ENCODE results near the gene KMT2C.
"Not testable (repeated sequence)": the region's sequence is repeated elsewhere in the genome, so short reads cannot be mapped to it uniquely, and the experiment has no call there.

KMT2C gene

DNA sequence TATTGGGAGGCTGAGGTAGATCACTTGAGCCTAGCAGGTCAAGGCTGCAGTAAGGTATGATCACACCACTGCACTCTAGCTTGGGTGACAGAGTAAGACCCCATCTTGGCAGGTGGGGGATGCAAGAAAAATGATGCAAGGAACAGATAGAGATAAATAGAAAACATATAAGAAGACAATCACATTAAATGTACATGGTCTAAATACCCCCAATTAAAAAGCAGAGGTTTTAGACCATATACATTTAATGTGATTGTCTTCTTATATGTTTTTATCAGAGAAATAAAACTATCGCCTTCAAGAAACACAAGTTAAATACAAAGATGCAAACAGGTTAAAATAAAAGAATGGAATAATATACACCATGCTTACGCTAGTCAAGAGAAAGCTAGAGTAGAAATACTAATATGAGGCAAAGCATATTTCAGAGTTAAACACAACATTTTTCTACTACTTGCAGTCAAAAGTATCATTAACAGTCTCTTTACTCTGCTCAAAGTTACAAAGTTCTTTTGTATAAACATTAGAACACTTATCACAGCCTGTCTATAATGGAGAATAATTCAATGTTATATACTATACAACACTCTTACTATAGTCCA, 136.2 kb downstream of the KMT2C start:
- not testable (repeated sequence) for DNase-seq

DNA sequence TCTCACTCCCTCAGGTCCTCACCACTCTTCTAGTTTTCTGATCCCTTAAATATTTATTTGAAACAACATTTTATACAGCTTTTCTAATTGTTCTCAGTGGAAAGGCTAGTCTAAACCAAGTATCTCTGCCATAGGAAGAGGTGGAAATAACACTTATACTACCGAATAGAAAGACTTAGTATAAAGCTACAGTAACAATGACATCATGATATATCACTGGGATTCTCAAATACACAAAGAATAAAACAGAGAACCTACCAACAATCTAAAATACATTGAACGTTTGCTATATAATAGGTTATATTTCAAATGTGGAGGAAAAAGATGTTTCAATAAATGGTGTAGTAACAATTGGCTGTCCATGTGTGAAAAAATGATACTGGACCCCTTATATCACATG, 142.9 kb downstream of the KMT2C start:
- DNase-seq = no peak

DNA sequence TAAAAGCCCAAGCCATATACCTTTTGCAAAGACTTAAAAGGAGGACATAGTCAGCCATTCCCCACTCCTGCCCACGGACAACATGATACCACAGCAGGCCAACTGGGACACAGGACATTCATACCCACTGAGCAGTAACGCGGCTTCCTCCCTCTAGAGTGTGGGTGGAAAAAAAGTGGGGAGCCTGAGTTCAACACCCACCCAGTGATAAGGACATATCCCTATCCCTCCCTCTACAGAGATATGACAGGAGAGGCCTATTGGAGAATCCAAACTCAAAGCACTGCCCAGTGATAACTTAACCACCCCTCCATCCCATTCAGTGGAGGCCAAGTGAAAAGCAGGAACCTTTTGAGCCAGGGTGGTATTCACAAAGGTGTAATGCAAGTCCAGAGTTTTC, 148.8 kb downstream of the KMT2C start:
- not testable (repeated sequence) for DNase-seq

DNA sequence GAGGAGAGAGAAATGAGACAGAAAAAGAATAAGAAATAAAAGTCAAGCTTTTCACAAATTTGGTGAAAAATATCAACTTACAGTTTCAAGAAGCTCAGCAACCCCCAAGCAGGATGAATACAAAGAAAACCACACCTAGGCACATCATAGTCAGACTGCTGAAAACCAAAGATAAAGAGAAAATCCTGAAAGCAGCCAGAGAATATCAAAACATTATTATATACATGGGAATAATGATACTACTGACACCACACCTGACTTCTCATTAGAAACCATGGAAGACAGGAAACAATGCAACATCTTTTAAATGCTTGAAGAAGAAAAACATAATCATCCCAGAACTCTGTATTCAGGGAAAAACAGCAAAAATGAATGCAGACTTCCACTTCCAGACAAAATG, 149.6 kb downstream of the KMT2C start:
- not testable (repeated sequence) for DNase-seq

DNA sequence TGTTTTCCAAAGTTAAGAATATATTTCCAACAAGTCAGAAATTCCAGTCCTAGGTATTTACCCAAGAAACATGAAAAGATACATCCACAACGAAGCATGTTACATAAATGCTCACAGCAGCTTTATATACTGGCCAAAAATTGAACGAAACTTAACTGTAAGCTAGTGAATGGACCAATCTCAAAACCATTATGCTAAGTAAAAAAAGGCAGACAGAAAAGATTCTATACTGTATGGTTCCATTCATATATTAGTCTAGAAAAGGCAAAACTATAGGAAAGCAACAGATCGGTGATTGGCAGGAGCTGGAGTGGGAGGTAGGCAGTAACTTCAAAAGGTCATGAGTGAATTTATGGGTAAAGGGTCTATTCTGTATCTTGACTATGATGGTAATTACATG, 150.8 kb downstream of the KMT2C start:
- not testable (repeated sequence) for DNase-seq

DNA sequence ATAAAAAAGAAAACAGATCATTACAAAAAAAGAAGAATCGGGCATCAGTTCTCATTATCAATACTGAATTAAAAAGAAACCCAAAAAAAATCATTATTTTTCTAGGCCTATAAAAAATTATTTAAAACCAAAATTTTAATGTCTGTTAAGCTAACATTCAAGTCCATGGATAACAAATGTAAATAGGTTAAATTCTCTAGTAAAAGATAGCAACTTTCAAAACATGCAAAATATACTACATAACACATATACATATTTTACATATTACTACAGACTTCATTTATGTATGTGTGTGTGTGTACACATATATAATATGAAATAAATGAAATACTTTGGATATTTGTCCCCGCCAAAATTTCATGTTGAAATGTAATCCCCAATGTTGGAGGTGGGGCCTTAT, 158.1 kb downstream of the KMT2C start:
- DNase-seq = not testable (repeated sequence)

DNA sequence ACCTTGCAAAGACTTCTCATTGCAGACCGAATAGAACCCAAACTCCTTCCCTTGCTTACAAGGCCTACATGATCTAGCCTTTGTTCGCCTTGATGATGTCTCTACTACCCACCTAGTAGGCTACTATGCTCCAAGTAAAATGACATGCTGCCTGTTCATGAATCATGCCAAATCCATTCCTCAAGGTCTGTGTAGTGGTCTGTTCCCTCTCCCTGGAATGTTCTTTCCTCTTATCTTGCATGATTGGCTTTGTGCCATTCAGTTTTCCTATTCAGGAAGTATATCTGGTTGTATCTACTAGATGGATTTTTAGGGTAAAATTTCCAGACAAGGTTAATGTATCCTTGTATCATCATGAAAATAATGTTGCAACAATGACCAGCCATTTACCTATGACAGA, 165.4 kb downstream of the KMT2C start:
- DNase-seq = not testable (repeated sequence)

DNA sequence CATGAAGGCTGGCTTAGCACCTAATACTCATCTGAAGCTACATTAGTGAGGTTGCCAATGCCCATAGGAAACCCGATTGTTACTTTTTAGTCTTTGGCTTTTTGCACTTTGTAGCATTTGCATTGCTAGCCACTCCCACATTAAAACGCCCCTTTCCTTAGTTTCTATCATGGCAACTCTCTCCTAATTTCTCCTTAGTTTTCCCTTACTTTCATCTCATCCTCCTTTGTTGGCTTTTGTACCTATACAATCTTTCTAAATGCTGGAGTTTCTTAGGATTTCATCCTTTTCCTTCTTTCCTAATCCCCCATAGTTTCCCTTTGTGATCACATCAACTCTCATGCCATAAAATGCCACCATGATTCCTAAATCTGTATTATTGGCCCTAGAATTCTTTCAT, 168.9 kb downstream of the KMT2C start:
- not testable (repeated sequence) for DNase-seq

DNA sequence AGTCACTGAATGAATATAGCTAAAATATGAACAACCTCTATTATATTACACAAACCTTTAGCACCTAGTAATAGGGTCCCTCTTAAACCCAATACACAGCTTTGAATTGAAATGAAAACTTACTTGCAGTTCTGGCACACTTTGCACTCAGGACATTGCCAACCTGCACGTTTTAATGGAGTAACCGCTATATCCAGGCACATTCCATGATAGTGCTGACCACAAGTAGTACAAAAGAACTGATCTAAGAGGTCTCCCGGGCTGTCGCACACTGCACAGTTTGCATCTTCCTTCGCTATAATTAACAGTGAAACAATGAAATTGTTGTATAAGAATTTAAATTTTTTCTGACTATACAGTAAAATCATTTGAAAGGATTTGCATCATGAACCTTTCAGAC, 170.9 kb downstream of the KMT2C start:
- not testable (repeated sequence) for DNase-seq

DNA sequence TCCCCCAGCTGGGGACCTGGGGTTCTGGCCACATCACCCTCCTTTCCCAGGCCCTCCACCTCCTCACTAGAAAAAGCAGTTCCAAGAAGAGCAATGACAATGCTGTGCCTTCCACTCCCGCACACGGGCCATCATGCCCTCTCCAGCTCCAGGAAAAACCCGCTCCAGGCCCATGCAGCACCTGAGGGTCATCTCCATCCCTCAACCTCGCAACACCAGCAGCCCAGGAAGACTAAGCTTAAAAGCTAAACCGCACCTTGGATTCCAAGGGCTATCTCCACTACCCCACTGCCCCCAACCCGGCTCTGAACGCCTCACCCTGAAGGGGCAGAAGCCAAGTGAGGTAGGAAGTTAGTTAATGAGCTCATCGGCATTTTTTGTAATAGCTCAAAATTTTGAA, 173.7 kb downstream of the KMT2C start:
- not testable (repeated sequence) for DNase-seq

DNA sequence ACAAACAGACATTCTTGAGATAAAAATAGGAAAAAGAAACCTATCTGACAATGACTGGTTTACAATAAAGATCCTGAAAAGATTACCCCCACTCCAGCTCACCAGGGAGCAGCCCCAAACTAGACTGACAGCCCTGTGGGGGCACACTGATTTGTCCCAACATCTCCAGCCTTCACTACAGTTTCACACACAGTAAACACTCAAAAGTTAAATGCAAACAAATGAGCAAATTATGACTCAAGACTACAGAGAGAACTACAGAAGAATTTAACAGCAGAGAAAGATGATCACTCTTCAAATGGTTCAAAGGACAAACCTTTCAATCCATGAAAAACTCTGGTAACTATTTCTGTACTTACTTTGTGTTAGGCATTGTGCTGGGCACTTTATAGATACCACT, 176.2 kb downstream of the KMT2C start:
- not testable (repeated sequence) for DNase-seq

DNA sequence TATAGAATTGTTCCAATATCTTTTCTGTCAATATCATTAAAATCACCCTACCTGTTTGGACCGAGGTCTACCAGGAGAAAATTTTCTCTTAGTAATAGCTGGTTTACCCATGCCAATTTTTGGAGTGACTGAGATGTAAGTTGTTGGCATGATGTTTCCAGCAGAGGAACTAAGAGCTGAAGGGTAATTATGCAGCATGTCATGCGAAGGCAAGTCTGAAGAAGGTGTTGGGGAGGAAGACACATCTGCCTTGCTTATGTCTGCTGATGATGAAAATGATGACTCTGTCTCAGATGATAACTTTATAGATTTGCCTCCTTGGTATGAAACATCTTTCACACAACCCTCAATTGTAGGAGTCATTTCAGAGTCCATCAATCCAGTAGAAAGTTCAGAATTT, 188.0 kb downstream of the KMT2C start:
- DNase-seq = not testable (repeated sequence)

DNA sequence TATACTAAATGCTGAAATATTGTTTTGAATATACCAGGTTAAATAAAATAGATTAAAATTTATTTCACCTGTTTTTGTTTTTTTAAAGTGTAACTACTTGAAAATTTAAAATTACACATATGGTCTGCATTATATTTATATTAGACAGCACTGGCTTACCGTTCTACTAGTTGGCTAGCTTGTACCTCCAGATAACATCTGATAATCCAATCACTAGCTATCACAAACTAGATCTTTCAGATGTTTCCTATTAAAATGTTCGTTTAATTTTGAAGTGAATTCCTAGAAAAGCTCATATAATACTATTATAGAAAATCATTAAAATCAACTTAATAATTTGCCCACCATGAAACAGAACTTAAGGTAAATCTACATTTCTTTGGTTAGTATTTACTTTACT, 190.4 kb downstream of the KMT2C start:
- DNase-seq = not testable (repeated sequence)

DNA sequence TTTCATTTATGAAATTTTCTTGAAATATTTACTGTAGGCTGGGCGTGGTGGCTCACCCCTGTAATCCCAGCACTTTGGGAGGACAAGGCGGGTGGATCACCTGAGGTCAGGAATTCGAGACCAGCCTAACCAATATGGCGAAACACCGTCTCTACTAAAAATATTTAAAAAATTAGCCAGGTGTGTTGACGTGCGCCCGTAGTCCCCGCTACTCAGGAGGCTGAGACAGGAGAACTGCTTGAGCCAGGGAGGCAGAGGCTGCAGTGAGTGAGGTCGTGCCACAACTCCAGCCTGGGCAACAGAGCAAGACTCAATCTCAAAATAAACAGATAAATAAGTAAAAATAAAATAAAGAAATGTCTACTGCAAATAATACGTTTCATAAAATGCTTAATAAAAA, 192.3 kb downstream of the KMT2C start:
- DNase-seq = not testable (repeated sequence)

DNA sequence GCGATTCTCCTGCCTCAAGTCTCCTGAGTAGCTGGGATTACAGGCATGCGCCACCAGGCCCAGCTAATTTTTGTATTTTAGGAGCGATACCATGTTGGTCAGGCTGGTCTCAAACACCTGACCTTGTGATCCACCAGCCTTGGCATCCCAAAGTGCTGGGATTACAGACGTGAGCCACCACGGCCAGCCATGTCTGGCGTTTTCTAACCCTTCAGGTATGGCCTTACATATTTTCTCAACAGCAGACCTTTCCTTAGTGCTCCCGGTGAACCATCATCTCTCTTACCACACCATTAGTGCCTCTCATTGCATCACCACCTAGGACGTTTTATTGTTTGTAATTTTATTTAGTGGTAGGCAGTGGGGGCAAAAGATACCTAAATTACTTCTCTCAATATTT, 194.5 kb downstream of the KMT2C start:
- DNase-seq = not testable (repeated sequence)

DNA sequence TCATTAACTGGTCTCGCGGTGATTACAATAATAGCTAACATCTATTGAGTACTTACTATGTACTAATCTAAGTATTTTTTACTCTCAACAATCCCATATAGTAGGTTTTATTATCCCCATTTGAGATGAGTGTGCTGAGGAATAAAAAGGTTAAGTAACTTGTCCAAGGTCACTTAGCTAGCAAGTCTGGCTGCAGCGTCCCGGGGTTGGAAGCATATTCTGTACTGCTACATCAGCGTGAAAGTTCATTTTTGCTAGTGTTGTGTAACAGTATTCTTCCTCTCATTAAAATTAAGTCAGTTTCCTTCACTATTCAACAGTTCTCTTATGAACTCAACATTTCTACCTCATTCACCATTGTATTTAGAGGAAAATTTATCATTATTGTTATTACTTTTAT, 199.5 kb downstream of the KMT2C start:
- not testable (repeated sequence) for DNase-seq

DNA sequence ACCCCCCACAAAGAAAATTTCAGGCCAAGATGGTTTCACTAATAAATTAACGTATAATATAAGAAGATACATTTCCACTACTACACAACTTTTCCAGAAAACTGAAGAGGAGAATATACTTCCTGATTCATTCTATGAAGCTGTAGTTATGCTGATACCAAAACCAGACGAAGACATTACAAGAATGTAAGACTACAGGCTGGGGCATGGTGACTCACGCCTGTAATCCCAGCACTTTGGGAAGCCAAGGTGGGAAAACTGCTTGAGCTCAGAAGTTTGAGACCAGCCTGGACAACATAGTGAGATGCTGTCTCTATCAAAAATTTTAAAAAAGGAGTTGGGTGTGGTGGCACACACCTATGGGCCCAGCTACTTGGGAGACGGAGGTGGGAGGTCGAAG, 201.4 kb downstream of the KMT2C start:
- not testable (repeated sequence) for DNase-seq

DNA sequence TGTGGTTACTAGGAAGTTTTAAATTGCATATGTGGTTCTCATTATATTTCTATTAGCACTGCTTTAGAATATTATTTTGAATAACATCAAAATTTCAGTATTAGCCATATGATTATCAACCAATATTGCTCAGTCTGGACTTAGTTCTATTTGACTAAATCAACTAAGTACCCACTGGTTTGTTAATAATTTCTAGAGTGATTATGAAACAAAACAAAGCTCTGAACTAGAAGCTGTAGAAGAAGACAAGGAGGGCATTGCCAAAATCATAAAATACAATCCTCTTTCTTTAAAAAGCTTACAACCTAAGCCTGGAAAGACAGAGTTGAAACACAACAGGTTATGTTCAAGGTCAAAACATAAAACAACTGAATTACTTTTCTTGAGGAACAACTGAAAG, 204.7 kb downstream of the KMT2C start:
- DNase-seq = no peak

DNA sequence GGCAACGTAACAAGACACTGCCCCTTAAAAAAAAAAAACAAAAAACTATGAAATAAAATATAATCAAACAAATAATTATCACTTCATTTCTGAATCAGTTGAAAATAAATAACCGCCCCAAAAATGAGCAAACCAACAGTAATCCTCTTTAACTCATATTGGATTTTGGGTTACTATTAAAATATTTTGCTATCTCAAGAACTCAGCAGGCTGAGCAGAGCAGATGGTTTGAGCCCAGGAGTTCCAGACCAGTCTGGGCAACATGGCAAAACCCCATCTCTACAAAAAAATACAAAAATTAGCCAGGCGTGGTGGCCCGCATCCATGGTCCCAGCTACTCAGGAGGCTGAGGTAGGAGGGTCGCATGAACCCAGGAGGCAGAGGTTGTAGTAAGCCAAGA, 216.2 kb downstream of the KMT2C start:
- not testable (repeated sequence) for DNase-seq

DNA sequence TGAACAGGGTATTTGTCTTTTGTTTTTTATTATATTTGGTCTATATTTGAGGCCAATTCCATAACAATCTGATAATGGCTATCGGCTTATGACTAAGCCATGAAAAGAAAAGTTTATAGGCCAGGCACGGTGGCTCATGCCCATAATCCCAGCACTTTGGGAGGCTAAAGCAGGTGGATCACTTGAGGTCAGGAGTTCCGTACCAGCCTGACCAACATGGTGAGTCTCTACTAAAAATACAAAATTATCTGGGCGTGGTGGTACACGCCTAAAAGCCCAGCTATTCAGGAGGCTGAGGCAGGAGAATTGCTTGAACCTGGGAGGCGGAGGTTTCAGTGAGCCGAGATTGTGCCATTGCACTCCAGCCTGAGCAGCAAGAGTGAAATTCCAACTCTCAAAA, 227.0 kb downstream of the KMT2C start:
- not testable (repeated sequence) for DNase-seq

DNA sequence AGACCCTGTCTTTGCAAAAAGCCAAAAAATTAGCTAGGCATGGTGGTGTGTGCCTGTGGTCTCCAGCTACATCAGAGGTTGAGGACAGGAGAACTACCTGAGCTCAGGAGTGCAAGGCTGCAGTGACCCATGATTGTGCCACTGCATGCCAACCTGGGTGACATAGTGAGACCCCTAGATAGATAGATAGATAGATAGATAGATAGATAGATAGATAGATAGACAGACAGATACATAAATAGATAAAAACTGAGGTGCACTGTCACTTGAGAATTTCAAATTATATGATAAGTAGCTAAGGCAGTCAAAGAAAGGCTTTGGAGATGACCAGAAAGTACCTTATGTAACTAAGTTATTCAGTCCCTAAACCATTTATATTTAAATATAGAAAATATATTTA, 231.4 kb downstream of the KMT2C start:
- DNase-seq = not testable (repeated sequence)

DNA sequence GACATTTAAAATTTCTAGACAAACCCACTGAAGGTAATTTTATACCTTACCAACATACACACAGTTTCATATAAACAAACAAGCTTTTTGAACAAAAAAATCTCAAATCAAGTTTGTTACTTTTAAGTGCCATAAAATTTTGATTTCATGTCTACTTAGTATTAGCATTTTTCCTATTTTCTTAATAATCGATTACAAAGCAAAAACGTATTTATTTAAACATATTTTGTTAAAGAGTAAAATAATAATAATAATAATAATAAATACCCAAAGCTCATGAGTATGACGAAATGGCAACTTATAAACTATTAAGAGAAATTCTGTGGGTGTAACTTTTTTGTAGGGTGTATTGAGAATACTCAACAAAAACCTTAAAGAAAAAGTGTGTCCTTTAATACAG, 232.7 kb downstream of the KMT2C start:
- DNase-seq = no peak

DNA sequence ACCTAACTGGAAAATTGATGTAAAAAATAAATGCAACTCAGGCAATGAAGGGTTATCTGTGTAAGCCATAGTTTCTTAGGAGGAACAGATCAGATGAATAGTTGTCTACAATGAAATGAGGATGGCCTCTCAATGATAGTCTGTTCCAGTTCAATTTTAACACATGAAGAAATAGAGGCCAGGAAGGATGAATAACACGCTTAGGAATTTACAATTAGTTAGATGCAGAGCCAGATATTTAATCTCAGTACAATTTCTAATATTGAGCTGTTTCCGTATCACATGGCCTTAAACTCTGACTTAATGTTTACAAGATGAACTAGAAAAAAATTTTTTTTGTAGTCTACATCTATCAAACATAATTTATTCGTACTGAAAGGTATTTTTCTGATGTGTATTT, 233.7 kb downstream of the KMT2C start:
- no peak for DNase-seq

DNA sequence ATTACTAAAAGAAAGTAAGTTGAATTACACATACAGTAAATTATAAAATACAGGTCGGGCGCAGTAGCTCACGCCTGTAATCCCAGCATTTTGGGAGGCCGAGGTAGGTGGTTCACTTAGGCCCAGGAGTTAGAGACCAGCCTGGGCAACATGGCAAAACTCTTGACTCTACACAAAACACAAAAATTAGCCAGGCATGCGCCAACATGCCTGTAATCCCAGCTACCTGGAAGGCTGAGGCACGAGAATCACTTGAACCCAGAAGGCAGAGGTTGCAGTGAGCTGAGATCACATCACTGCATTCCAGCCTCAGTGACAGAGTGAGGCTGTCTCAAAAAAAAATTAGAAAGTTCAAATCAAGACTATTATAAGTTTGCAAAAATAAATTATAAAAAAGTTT, 235.4 kb downstream of the KMT2C start:
- no peak for DNase-seq

DNA sequence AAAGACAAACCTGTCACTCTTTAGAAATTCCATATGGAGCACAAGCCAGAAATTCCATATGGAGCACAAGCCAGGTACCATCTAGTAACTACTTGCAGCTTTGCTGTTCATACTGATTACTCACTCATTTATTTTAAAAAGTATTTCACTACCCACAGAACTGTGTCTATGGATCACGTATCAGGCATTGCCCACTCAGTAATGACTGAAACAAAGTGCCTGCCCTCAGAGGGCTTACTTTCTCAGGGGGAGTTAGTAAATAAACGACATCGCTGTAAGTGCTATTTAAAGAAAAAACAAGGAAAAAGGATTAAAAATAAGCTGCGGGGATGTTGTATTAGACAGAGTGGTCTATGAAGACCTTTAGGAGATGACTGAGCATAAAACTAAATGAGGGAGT, 239.4 kb downstream of the KMT2C start:
- no peak for DNase-seq

DNA sequence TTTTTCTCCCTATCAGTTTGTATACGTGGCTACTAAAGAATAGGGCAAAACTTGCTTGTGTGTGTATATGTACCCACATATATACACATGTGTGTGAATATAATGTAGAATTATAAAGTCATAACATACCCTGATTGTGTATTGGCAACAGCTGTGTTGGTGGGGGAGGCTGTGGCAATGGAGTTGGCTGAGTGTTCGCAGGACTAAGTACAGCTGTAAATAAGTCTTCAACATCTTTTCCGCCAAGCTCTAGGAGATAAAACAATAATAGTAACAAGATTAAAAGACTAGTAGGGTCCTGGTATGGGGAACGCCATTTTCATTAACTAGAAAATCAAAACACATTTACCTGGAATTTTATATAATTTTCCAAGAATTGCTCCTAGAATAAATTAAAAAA, 241.9 kb downstream of the KMT2C start:
- DNase-seq = no peak

Measured in NCI-H510A (cell line).